Suprapubic skin (tissue), 4 donors: ENCODE measurements around the gene DLGAP4.

Experiments
- CTCF ChIP-seq, 2 donors: fragments of 200-600 bp in 1 of 2; fragments of 450-650 bp in 1 of 2; sonication (generic) in 1 of 2; IDR thresholded peaks; one replicate each; pipeline ENCODE4 v1.5.1; 2016 to 2019; ENCODE audit warnings: antibody characterized with exemption in 2 of 2, mild to moderate bottlenecking in 1 of 2, moderate library complexity in 1 of 2
- EP300 ChIP-seq: sonication (generic); formaldehyde crosslinking; IDR thresholded peaks from one replicate; pipeline ENCODE4 v1.6.1; 2017; ENCODE audit warnings: antibody characterized with exemption
- POLR2A ChIP-seq, 2 donors: fragments of 450-650 bp; IDR thresholded peaks; one replicate each; pipeline ENCODE4 v1.6.1; 2017; ENCODE audit warnings: antibody characterized with exemption in 2 of 2, mild to moderate bottlenecking in 2 of 2, moderate library complexity in 2 of 2
- POLR2AphosphoS5 ChIP-seq, 3 donors: sonication (generic); formaldehyde crosslinking; IDR thresholded peaks; one replicate each; pipeline ENCODE4 v1.6.1; 2017; ENCODE audit warnings: antibody characterized with exemption in 3 of 3

- TF ChIP-seq POLR2AphosphoS5 (IDR thresholded peaks at IDR 0.05) (no peak), CTCF (IDR thresholded peaks at IDR 0.05) (no peak), POLR2A (IDR thresholded peaks at IDR 0.05) (no peak), EP300 (no peak)
These were observed 33.5 kb upstream of the DLGAP4 start for GRCh38 chr20:36272547-36273220.
